Cardiac fibroblast (primary cell): ENCODE results near the gene GALNT14.

ENCODE experiments used
- DNase-seq, 2 donors: peaks; one replicate each; pipeline versions ENCODE4 v3.0.0 to v3.0.0-alpha.2; 2010; ENCODE audit warnings: low read depth in 2 of 2
- H3K4me3 ChIP-seq, 2 donors: replicated peaks in 1 of 2; 1 replicate in 1 of 2; 2 replicates in 1 of 2; pipeline ENCODE4 v1.5.1; 2011; ENCODE audit warnings: low read depth in 2 of 2, low read length in 2 of 2, mild to moderate bottlenecking in 2 of 2, moderate library complexity in 1 of 2
- TF ChIP-seq, protein P1 (sequence below): IDR thresholded peaks from one replicate; pipeline ENCODE4 v1.5.1; 2011; ENCODE audit warnings: low read depth, mild to moderate bottlenecking, low read length, inconsistent platforms

GALNT14 gene

DNA sequence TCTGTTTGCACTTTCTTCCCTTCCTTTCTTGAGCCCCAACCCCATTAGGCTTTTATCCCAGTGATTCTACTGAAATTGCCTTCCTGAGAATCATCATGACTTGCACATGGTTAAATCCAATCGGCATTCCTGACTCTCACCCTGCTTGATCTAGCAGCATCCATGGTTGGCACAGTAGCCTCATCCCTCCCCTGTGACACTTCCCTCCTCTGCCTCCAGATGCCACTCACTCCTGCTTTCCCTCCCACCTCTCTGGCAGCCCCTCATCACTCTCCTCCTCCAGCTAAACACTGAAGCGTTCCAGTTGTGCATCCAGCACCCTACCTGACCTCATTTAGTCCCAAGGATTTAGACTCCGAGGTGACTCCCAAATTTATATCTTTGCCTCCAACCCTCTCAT lies 114.7 kb downstream of the GALNT14 start:
- TF ChIP-seq, protein P1, sequence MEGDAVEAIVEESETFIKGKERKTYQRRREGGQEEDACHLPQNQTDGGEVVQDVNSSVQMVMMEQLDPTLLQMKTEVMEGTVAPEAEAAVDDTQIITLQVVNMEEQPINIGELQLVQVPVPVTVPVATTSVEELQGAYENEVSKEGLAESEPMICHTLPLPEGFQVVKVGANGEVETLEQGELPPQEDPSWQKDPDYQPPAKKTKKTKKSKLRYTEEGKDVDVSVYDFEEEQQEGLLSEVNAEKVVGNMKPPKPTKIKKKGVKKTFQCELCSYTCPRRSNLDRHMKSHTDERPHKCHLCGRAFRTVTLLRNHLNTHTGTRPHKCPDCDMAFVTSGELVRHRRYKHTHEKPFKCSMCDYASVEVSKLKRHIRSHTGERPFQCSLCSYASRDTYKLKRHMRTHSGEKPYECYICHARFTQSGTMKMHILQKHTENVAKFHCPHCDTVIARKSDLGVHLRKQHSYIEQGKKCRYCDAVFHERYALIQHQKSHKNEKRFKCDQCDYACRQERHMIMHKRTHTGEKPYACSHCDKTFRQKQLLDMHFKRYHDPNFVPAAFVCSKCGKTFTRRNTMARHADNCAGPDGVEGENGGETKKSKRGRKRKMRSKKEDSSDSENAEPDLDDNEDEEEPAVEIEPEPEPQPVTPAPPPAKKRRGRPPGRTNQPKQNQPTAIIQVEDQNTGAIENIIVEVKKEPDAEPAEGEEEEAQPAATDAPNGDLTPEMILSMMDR, result no peak
- no peak for DNase-seq
- H3K4me3 ChIP-seq, result no peak overlapping the region

- TF ChIP-seq, protein P1, result no peak
- no peak overlapping the region for H3K4me3 ChIP-seq
- no peak for DNase-seq
Measured at GRCh38 chr2:31020713-31021112, 117.5 kb downstream of the GALNT14 start.

DNA sequence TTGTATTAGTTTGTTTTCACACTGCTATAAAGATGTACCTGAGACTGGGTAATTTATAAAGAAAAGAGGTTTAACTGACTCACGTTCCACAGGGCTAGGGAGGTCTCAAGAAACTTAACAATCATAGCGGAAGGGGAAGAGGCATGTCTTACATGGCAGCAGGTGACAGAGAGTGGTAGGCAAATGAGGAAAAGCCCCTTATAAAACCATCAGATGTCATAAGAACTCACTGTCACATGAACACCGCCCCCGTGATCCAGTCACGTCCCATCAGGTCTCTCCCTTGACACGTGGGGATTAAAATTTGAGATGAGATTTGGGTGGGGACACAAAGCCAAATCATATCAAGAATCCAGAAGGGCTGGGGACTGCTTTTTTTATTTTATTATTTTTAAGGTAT lies 120.0 kb downstream of the GALNT14 start:
- no peak for DNase-seq
- no peak overlapping the region for H3K4me3 ChIP-seq
- TF ChIP-seq, protein P1, result no peak

- TF ChIP-seq, protein P1, result no peak
- H3K4me3 ChIP-seq, result no peak overlapping the region
- DNase-seq, result no peak
Measured at GRCh38 chr2:31016648-31017047, 121.6 kb downstream of the GALNT14 start.

DNA sequence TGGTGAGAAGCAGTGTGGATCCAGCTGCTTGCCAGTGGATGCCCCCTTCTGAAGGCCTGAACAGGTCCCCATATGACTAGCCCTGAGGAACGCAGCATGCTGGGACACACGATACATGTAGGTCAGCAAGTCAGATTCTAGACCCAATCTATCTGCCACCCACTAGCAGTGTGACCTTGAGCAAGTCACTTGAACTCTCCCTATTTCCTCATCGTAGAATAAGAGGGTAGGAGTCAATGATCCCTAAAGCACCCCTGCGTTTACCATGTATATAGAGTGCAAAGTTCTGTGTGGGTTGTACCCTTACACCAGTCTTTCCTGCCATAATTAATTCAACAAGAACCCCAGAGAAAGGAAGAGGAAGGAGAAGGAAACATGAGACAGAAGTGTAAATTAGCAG lies 123.7 kb downstream of the GALNT14 start:
- TF ChIP-seq, protein P1, result no peak
- H3K4me3 ChIP-seq, result no peak overlapping the region
- DNase-seq, result no peak

DNA sequence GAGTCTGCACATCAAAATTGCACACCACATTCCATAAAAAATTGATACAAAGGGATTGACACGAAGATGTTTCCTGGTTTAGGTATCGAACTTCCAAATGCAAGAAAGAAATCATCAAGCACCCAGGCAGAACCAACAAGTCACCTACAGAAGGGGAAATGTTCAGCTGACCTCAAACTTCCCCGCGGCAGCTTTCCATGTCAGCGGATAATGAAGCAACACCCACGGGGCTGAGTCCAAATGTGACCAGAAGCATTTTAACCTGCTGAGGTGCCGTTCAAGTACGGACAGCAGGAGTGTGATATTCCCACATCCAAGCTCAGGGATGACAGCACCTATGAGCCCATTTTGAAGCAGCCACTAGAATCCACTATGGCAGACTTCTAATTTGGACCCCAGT lies 124.9 kb downstream of the GALNT14 start:
- no peak for DNase-seq

GRCh38 chr2:31012406-31012805 lies 125.8 kb downstream of the GALNT14 start:
- H3K4me3 ChIP-seq, result no peak overlapping the region
- TF ChIP-seq, protein P1, result no peak
- no peak for DNase-seq

More for the DNA sequence above, 124.9 kb downstream of the GALNT14 start:
- TF ChIP-seq, protein P1, result no peak
- H3K4me3 ChIP-seq, result no peak overlapping the region
